Stimulated activated CD4-positive, alpha-beta T cell treated with anti-CD3 and anti-CD28 coated beads, Interleukin-4, amount 100 ng/mL, for 48 hours (primary cell): Measurements from ENCODE around the gene RBM41.
"Not testable (repeated sequence)": the region's sequence is repeated elsewhere in the genome, so short reads cannot be mapped to it uniquely, and the experiment has no call there.

Experiments used
- DNase-seq, 2 donors: peaks; one replicate each; pipeline ENCODE4 v3.0.0-alpha.2; 2020; ENCODE audit warnings: low read depth in 2 of 2

Gene RBM41

DNA sequence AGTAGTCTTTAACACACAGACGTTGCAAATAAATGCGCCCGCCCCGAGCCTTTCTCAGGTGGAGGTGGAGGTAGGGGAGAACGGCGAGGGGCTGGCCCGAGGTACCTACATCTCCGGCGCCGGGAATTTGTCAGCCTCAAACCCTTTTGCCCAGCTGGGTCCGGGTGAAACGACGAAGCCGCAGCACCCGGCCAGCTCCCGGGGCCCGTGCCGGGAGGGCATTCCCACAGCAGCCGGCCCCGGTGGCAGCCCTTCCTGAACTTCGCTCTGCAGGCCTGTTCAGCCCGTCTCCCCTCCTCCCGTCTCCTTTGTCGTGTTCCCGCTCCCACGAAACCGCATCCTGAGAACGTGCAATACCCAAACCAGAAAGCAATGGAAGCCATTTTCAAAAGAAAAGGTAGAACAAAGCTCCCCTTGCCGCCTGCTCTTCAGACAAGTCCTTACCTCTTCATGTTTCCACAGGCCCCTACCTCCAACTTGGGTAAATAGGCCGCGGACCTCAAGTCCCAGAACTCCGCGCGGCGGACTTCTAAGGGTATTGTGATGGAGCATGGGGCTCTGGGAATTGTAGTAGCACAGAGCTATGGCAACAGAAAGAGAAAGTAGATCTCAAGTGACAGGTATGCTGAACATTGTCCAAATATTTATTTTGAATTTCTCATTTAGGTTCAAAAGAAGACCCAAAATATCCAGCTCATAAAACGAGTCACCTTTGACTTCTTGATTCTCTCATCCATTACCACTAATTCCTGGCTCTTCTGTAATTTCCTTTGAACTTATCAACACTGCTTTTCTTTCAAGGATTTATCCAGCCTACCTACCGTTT is at the start of gene RBM41:
RBM41 (minus strand) TSS at position 501 of the 826 bp plus-strand sequence; CDS start at position 452, 49 bp downstream.
- peak; percentile 40 to 52 for DNase-seq

- no peak for DNase-seq
Measured at GRCh38 chrX:107168257-107168656, 49.6 kb upstream of the RBM41 start.

GRCh38 chrX:107167163-107167921 is 48.7 kb upstream of the RBM41 start:
- DNase-seq = no peak

- DNase-seq = not testable (repeated sequence)
Measured at GRCh38 chrX:107157618-107158017, 39.0 kb upstream of the RBM41 start.

- not testable (repeated sequence) for DNase-seq
Measured at GRCh38 chrX:107155621-107156430, 37.2 kb upstream of the RBM41 start.

- DNase-seq = no peak
Measured at GRCh38 chrX:107154787-107155620, 36.4 kb upstream of the RBM41 start.

DNA sequence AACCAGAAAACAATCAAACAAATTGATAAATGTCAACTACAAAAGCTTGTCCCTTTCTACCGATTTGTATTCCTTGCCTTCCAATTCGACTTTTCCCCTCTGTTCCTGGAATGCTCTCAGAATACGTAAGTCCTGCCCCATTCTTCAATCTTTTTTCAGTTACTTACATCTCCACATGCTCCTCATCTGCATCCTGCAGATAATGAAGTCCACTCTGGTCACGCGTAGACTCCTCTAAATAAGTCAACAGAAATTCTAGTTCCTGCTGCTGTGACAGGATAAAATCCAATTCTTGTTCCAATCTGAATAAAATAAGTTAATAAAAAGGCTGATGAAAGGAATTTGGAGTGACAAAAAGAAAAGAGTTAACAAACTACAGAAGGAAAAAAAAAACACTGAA is 34.4 kb upstream of the RBM41 start:
- DNase-seq = no peak

GRCh38 chrX:107146670-107147069 is 28.0 kb upstream of the RBM41 start:
- DNase-seq = no peak

- DNase-seq = no peak
Measured at GRCh38 chrX:107135965-107136307, 17.3 kb upstream of the RBM41 start.

DNA sequence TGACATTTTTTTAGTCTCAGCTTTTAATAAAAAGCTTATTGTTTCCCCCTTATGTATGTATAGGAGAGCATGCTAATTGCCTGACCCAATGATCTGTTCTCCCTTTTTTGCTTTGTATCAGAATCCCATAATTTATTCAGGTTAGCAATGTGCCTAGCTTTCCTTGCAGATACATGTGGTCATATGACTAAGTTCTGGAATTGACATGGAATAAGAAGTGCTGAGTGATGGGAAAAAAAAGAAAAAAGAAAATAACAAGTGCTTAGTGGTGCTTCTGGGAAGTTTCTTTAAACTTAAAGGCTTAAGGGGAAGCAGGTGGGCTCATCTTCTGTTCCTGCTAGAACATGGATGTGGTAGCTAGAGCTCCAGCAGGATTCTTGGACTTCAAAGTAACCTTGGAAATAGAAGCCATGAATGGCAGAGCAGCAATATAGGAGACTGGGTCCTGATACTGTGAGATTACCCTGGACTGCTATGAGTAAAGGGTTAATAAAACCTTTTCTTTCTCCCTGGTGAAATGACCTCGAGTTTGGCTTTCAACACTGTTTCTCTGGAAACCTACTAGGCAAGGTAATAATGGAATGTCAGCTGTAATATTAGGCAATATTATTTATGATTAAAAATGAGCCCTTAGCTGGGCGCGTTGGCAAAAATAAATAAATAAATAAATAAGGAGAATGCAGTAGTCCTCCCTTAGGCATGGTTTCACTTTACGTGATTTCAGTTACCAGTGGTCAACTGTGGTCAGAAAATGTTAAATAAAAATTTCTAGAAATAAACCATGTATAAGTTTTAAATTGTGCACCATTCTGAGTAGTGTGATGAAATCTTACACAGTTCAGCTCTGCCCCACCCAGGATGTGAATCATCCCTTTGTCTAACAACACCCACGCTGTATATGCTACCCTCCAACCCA is 16.7 kb upstream of the RBM41 start:
- DNase-seq = no peak

DNA sequence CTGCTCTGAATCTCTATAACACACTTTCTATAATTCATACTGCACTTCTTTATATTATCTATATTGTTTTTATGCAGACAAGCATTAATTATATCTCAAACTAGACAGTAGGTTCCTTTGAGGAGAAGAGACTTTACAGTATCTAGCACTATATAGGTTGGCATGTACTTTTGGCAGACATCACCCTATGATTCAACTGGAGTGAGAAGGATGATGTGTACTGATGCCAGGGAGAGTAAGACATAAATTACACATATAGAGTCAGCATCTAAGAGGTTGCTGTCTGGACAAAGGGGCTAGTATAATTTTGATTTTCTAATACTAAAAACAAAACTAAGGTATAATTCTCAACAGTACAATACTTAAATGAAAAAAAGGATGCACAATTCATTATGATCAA is 5.1 kb upstream of the RBM41 start:
- no peak for DNase-seq

DNA sequence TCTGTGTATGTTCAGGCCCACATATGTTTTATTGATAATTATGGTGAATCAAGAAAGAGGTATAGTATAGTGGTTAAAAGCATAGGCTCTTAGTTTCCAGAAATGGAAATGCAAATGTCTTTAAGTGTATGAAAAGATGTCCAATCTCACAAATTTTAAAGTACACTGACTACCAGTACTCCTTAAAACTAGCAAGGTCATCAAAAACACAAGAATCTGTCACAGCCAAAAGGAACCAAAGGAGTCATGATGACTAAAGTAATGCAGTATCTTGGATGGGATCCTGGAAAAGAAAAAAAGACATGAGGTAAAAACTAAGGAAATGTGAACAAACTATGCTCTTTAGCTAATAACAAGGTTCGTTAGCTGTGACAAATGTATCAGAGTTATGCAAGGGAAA is 661 bp upstream of the RBM41 start:
- DNase-seq = no peak

GRCh38 chrX:107117993-107118321 is 665 bp downstream of the RBM41 start:
- no peak for DNase-seq

DNA sequence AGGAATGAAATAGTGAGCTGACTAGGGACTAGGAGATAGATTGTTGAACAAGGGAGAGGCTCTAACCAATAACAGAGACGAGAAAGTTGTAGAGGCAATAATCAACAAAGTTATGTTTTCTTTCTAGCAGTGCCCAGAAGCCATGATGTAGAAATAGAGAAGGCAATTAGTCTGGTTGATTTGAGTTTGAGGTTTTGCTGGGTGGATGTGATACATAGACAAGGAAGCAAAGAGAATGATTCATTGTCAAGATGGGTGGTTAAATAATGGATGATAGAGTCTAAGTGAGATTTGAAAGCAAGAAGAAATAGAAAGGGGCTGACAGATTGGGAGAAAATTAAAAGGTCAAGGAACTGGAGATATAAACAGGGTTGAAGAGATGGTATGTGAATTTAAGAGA is 11.2 kb downstream of the RBM41 start:
- no peak for DNase-seq

DNA sequence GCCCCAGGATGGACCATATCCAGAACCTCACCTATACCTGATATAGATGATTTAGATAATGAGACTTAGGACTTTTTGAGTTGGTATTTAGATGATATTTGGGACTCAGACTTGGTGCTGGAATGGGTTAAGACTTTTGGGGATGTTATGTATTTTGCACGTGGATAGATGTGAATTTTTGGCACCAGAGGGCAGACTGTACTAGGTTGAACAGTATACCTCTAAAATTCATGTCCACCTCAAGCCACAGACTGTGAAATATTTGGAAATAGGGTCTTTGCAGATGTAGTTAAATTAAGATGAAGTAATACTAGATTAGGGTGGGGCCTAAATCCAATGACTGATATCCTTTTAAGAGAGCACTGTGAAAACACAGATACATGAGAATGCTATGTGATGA is 15.6 kb downstream of the RBM41 start:
- DNase-seq = no peak

- DNase-seq = no peak
Measured at GRCh38 chrX:107076158-107076557, 42.5 kb downstream of the RBM41 start.

DNA sequence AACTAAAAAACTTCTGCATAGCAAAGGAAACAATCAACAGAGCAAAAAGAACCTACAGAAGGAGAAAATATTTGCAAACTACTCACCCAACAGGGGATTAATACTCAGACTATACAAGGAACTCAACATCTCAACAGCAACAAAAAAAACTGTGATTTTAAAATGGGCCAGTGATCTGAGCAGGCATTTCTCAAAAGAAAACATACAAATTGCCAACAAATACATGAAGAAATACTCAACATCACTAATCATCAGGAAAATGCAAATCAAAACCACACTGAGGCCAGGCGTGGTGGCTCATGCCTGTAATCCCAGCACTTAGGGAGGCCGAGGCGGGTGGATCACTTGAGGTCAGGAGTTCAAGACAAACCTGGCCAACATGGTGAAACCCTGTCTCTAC is 60.9 kb downstream of the RBM41 start:
- not testable (repeated sequence) for DNase-seq

DNA sequence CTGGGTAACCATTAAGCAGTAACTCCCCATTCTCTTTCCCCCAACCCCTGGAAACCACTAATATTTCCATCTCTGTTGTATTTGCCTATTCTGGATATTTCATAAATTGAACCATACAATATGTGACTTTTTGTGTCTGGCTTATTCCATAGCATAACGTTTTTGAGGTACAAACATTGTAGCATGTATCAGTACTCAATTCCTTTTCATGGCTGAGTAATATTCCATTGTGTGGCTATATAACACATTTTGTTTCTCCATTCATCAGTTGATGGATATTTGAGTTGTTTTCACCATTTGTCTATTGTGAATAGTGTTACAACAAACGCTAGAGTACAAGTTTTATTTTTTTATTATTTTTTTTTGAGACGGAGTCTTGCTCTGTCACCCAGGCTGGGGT is 63.6 kb downstream of the RBM41 start:
- no peak for DNase-seq

DNA sequence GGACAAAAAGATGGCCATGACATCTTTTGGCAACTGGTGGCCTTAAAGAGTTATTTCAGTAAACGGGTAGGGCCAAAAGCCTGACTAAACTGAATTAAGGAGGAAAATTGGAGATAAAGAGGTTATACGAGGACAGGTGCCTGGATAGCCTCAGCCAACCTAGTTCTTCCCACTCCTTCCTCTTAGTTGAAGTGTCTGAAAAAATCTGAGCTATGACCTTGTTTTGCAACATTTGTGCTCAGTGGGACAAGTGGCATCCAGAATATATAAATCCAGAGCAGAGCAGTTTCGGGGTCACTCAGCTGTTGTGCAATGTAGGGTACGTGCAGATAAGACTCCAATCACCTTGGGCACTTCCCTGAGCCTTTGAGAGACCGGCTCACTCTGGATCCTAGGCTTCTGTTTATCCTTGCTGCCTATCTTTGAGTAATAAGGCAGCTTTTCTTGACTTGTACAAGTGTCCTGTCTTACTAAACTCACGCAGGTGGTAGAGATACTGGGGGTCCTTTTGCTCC is 68.4 kb downstream of the RBM41 start:
- DNase-seq = no peak

GRCh38 chrX:107047622-107048021 is 71.0 kb downstream of the RBM41 start:
- no peak for DNase-seq
